NCI-H187 treated with DMSO at 0.1 percent for 48 hours (cell line): ENCODE data around the gene IL15RA.
"Not testable (repeated sequence)": the region's sequence is repeated elsewhere in the genome, so short reads cannot be mapped to it uniquely, and the experiment has no call there.

Experiments
- DNase-seq: peaks from one replicate; lab custom pipeline; 2025; lab: John Stamatoyannopoulos, UW

Gene IL15RA

GRCh38 chr10:5921746-5922145, 55.6 kb downstream of the IL15RA start:
- no peak for DNase-seq

GRCh38 chr10:5919568-5919967, 57.8 kb downstream of the IL15RA start:
- DNase-seq: no peak

GRCh38 chr10:5918763-5919162, 58.6 kb downstream of the IL15RA start:
- no peak for DNase-seq

- no peak for DNase-seq
Observed at GRCh38 chr10:5917305-5917704, 60.0 kb downstream of the IL15RA start.

- DNase-seq: no peak
Observed at GRCh38 chr10:5915451-5915850, 61.9 kb downstream of the IL15RA start.

- DNase-seq: no peak
Observed at GRCh38 chr10:5913736-5914135, 63.6 kb downstream of the IL15RA start.

GRCh38 chr10:5911670-5912069, 65.7 kb downstream of the IL15RA start:
- no peak for DNase-seq

- DNase-seq: no peak
Observed at GRCh38 chr10:5910323-5911100, 66.8 kb downstream of the IL15RA start.

GRCh38 chr10:5908676-5909075, 68.7 kb downstream of the IL15RA start:
- DNase-seq: not testable (repeated sequence)

GRCh38 chr10:5906651-5907050, 70.7 kb downstream of the IL15RA start:
- DNase-seq: no peak

- DNase-seq: no peak
Observed at GRCh38 chr10:5905854-5906507, 71.4 kb downstream of the IL15RA start.

GRCh38 chr10:5904227-5904626, 73.1 kb downstream of the IL15RA start:
- no peak for DNase-seq

- DNase-seq: no peak
Observed at GRCh38 chr10:5903563-5903962, 73.8 kb downstream of the IL15RA start.

GRCh38 chr10:5902511-5903274, 74.7 kb downstream of the IL15RA start:
- no peak for DNase-seq
